ENCODE measurements around the gene TSHZ2. TPM values are rescaled to one million over a fixed set of nuclear protein-coding genes. Genes with fewer than 3 reads are reported as not detected.

TSHZ2 gene
- total RNA-seq, 1 donor from 2014 or later = 22.9 TPM

DNA sequence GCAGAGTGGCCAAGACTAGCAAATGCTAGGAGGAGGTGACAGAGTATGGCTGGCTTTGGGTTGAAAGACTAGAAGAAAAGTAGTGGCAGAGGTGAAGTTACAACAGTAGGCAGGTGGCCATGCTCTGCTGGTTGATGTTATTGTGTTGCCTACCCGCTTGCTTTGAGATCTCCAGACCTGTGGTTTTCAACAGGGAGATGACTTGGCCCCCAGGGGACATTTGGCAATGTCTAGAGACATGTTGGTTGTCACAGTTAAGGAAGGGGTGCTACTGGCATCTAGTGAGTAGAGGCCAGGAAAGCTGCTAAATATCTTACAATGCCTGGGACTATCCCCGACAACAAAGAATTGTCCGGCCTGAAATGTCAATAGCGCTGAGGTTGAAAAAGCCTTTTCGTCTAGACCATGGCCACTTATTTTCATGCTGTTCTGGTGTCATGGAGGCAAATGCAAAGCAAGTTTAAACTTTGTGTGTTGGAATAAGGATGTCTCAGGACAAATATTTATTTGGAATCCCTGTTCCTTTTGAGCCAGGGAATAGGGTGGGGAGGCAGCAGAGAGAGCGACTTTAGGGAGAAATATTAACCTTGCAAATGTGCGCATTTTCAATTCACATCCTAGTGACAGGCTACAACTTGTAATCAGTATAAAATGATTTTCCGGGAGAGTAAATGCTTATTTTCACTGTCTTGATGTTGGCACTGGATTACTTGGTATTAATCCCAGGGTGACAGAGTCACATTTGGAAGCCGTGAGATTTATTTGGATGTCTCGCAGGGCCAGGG lies 417.6 kb downstream of the TSHZ2 start:
- Mint-ChIP-seq H3K36me3 (ENCODE audit: insufficient read depth) (peaks cover 1% of the 10 kb centered on the region), H3K27me3 (no peaks in the 10 kb centered on the region), H3K4me3 (ENCODE audit: low read depth) (no peak overlapping the region), H3K27ac (no peak overlapping the region), H3K4me1 (ENCODE audit: low read depth) (peaks cover 30% of the 10 kb centered on the region), H3K9me3 (ENCODE audit: low read depth) (peaks cover 4% of the 10 kb centered on the region)
- DNase-seq (ENCODE audit: low spot score, unreplicated experiment) = no peak
- TF ChIP-seq, protein P1, sequence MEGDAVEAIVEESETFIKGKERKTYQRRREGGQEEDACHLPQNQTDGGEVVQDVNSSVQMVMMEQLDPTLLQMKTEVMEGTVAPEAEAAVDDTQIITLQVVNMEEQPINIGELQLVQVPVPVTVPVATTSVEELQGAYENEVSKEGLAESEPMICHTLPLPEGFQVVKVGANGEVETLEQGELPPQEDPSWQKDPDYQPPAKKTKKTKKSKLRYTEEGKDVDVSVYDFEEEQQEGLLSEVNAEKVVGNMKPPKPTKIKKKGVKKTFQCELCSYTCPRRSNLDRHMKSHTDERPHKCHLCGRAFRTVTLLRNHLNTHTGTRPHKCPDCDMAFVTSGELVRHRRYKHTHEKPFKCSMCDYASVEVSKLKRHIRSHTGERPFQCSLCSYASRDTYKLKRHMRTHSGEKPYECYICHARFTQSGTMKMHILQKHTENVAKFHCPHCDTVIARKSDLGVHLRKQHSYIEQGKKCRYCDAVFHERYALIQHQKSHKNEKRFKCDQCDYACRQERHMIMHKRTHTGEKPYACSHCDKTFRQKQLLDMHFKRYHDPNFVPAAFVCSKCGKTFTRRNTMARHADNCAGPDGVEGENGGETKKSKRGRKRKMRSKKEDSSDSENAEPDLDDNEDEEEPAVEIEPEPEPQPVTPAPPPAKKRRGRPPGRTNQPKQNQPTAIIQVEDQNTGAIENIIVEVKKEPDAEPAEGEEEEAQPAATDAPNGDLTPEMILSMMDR (IDR thresholded peaks at IDR 0.05; ENCODE audit: unreplicated experiment) = no peak

DNA sequence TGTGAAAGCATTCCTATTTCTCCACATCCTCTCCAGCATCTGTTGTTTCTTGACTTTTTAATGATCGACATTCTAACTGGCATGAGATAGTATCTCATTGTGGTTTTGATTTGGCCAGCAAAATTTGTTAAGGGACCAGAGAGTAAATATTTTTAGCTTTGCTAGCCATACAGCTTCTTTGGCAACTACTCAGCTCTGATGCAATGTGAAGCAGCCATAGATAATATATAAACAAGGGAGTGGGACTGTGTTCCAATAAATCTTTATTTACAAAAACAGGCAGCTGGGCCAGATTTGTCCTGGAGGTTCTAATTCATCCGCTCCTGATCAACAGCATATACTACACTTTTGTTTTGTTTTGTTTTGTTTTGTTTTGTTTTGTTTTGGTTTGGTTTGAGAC lies 418.6 kb downstream of the TSHZ2 start:
- Mint-ChIP-seq H3K27me3 (no peaks in the 10 kb centered on the region), H3K4me1 (ENCODE audit: low read depth) (peaks cover 36% of the 10 kb centered on the region), H3K36me3 (ENCODE audit: insufficient read depth) (peaks cover 4% of the 10 kb centered on the region), H3K4me3 (ENCODE audit: low read depth) (no peak overlapping the region), H3K27ac (no peak overlapping the region), H3K9me3 (ENCODE audit: low read depth) (peaks cover 7% of the 10 kb centered on the region)
- TF ChIP-seq, protein P1 (IDR thresholded peaks at IDR 0.05; ENCODE audit: unreplicated experiment) = no peak
- DNase-seq (ENCODE audit: low spot score, unreplicated experiment) = no peak

- Mint-ChIP-seq H3K27me3 (no peaks in the 10 kb centered on the region), H3K9me3 (ENCODE audit: low read depth) (peaks cover 7% of the 10 kb centered on the region), H3K4me3 (ENCODE audit: low read depth) (no peak overlapping the region), H3K4me1 (ENCODE audit: low read depth) (peaks cover 32% of the 10 kb centered on the region), H3K27ac (peak overlapping the region; percentile 88), H3K36me3 (ENCODE audit: insufficient read depth) (peaks cover 4% of the 10 kb centered on the region)
- no peak for DNase-seq (ENCODE audit: low spot score, unreplicated experiment)
- TF ChIP-seq, protein P1 (IDR thresholded peaks at IDR 0.05; ENCODE audit: unreplicated experiment) = no peak
Measured at GRCh38 chr20:53394433-53394832, 422.3 kb downstream of the TSHZ2 start.

GRCh38 chr20:53395188-53395923 lies 423.2 kb downstream of the TSHZ2 start:
- TF ChIP-seq, protein P1 (IDR thresholded peaks at IDR 0.05; ENCODE audit: unreplicated experiment) = no peak
- no peaks in the 10 kb centered on the region for H3K27me3 Mint-ChIP-seq

DNA sequence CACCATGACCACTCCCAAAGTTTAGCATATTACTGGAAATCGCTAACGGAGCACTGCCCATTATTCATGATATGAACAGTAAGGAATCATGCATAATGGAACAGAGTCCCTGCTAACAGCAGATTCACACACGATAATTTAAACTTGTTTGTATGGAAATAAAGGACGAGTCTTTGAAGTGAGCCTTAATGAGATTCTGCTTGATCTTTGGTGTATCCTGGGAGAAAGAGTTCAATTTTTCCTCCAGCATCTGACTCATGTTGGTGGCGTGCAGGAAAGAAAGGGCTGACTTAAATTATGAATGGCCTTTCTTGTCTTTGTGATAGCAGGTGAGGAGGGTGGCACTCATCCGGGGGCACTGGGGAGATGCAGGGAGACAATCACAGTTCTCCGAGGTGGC lies 426.9 kb downstream of the TSHZ2 start:
- Mint-ChIP-seq H3K27me3 (no peaks in the 10 kb centered on the region), H3K4me3 (ENCODE audit: low read depth) (no peak overlapping the region), H3K4me1 (ENCODE audit: low read depth) (peaks cover 18% of the 10 kb centered on the region), H3K9me3 (ENCODE audit: low read depth) (peaks cover 8% of the 10 kb centered on the region), H3K36me3 (ENCODE audit: insufficient read depth) (peaks cover 7% of the 10 kb centered on the region), H3K27ac (no peak overlapping the region)
- no peak for DNase-seq (ENCODE audit: low spot score, unreplicated experiment)
- TF ChIP-seq, protein P1 (IDR thresholded peaks at IDR 0.05; ENCODE audit: unreplicated experiment) = no peak

More at GRCh38 chr20:53395188-53395923, 423.2 kb downstream of the TSHZ2 start:
- Mint-ChIP-seq H3K27ac (peak overlapping the region; percentile 88), H3K4me1 (ENCODE audit: low read depth) (peaks cover 32% of the 10 kb centered on the region), H3K36me3 (ENCODE audit: insufficient read depth) (peaks cover 4% of the 10 kb centered on the region), H3K4me3 (ENCODE audit: low read depth) (no peak overlapping the region), H3K9me3 (ENCODE audit: low read depth) (peaks cover 7% of the 10 kb centered on the region)
- no peak for DNase-seq (ENCODE audit: low spot score, unreplicated experiment)

Measured in progenitor cell of endocrine pancreas (in vitro differentiated cells).